H9 (cell line): ENCODE data around the gene CCDC175. TPM values are rescaled to one million over a fixed set of nuclear protein-coding genes. Genes with fewer than 3 reads are reported as not detected.

Experiments
- DNase-seq: peaks from one replicate; pipeline ENCODE4 v3.0.0-alpha.2; 2017
- H2AFZ ChIP-seq: one replicate; pipeline ENCODE4 v1.6.1; 2013; ENCODE audit warnings: mild to moderate bottlenecking, low read length, control low read depth, moderate library complexity
- H2AK5ac ChIP-seq: 2 replicates; pipeline ENCODE4 v1.6.1; 2013; ENCODE audit warnings: low read length, control low read depth, mixed read lengths; ENCODE audit not compliant: insufficient read length
- H2BK120ac ChIP-seq: one replicate; pipeline ENCODE4 v1.6.1; 2013; ENCODE audit warnings: low read depth, mild to moderate bottlenecking, low read length, control low read depth, inconsistent platforms; ENCODE audit not compliant: poor library complexity, severe bottlenecking
- H2BK12ac ChIP-seq: 2 replicates; pipeline ENCODE4 v1.6.1; 2013; ENCODE audit warnings: low read length, control low read depth, mixed read lengths, low read depth; ENCODE audit not compliant: insufficient read length
- H2BK15ac ChIP-seq: 2 replicates; pipeline ENCODE4 v1.6.1; 2013; ENCODE audit warnings: low read depth, low read length, control low read depth
- H2BK20ac ChIP-seq: one replicate; pipeline ENCODE4 v1.6.1; 2013; ENCODE audit warnings: low read depth, mild to moderate bottlenecking, low read length, control low read depth, inconsistent platforms; ENCODE audit not compliant: poor library complexity, severe bottlenecking
- H2BK5ac ChIP-seq: 2 replicates; pipeline ENCODE4 v1.6.1; 2013; ENCODE audit warnings: low read length, control low read depth, mixed read lengths; ENCODE audit not compliant: insufficient read length
- H3K14ac ChIP-seq: 2 replicates; pipeline ENCODE4 v1.6.1; 2013; ENCODE audit warnings: low read length, control low read depth; ENCODE audit not compliant: insufficient read depth
- H3K18ac ChIP-seq: 2 replicates; pipeline ENCODE4 v1.6.1; 2013; ENCODE audit warnings: low read depth, mild to moderate bottlenecking, mixed read lengths, low read length, control low read depth; ENCODE audit not compliant: insufficient read length
- H3K23ac ChIP-seq: 2 replicates; pipeline ENCODE4 v1.6.1; 2013; ENCODE audit warnings: low read length, control low read depth, mixed read lengths, low read depth; ENCODE audit not compliant: insufficient read length
- H3K23me2 ChIP-seq: 2 replicates; pipeline ENCODE4 v1.6.1; 2013; ENCODE audit warnings: low read depth, mild to moderate bottlenecking, mixed read lengths, low read length, control low read depth; ENCODE audit not compliant: insufficient read length, poor library complexity, severe bottlenecking
- H3K27ac ChIP-seq: 2 replicates; pipeline ENCODE4 v1.5.1; 2013; ENCODE audit warnings: low read length, control low read depth, mixed read lengths, low read depth; ENCODE audit not compliant: insufficient read length
- H3K27me3 ChIP-seq: 2 replicates; pipeline ENCODE4 v1.6.1; 2013; ENCODE audit warnings: low read length, control low read depth, inconsistent platforms; ENCODE audit not compliant: insufficient read depth
- H3K4ac ChIP-seq: 2 replicates; pipeline ENCODE4 v1.6.1; 2013; ENCODE audit warnings: low read depth, mild to moderate bottlenecking, control low read depth, inconsistent platforms, low read length, moderate library complexity
- H3K4me1 ChIP-seq: 2 replicates; pipeline ENCODE4 v1.6.1; 2013; ENCODE audit warnings: low read length, control low read depth, inconsistent platforms; ENCODE audit not compliant: insufficient read depth
- H3K4me2 ChIP-seq: 2 replicates; pipeline ENCODE4 v1.6.1; 2013; ENCODE audit warnings: low read length, control low read depth, mixed read lengths; ENCODE audit not compliant: insufficient read length, insufficient read depth
- H3K56ac ChIP-seq: 2 replicates; pipeline ENCODE4 v1.6.1; 2013; ENCODE audit warnings: low read depth, mild to moderate bottlenecking, mixed read lengths, low read length, control low read depth; ENCODE audit not compliant: insufficient read length
- H3K79me1 ChIP-seq: 2 replicates; pipeline ENCODE4 v1.6.1; 2013; ENCODE audit warnings: low read depth, mild to moderate bottlenecking, moderate library complexity, low read length, control low read depth, inconsistent platforms; ENCODE audit not compliant: insufficient read depth, poor library complexity, severe bottlenecking
- H3K79me2 ChIP-seq: 2 replicates; pipeline ENCODE4 v1.6.1; 2013; ENCODE audit warnings: low read length, control low read depth, inconsistent platforms; ENCODE audit not compliant: insufficient read depth
- H3K9ac ChIP-seq: 2 replicates; pipeline ENCODE4 v1.6.1; 2013; ENCODE audit warnings: low read length, control low read depth, mixed read lengths; ENCODE audit not compliant: insufficient read length; ENCODE audit errors: extremely low read depth
- H3K9me3 ChIP-seq: one replicate; pipeline ENCODE4 v1.6.1; 2013; ENCODE audit warnings: low read depth, low read length, inconsistent platforms; ENCODE audit not compliant: control insufficient read depth
- H3T11ph ChIP-seq: one replicate; pipeline ENCODE4 v1.6.1; 2013; ENCODE audit warnings: mild to moderate bottlenecking, low read length, control low read depth, inconsistent platforms
- H4K20me1 ChIP-seq: one replicate; pipeline ENCODE4 v1.6.1; 2013; ENCODE audit not compliant: control insufficient read depth, insufficient read length, insufficient read depth
- H4K5ac ChIP-seq: 2 replicates; pipeline ENCODE4 v1.6.1; 2013; ENCODE audit warnings: low read depth, mild to moderate bottlenecking, mixed read lengths, low read length, control low read depth; ENCODE audit not compliant: insufficient read length
- H4K8ac ChIP-seq: replicated peaks from 2 replicates; pipeline ENCODE4 v1.6.1; 2013; ENCODE audit warnings: low read length, control low read depth, mixed read lengths, low read depth; ENCODE audit not compliant: insufficient read length
- H4K91ac ChIP-seq: 2 replicates; pipeline ENCODE4 v1.6.1; 2013; ENCODE audit warnings: low read depth, mild to moderate bottlenecking, moderate library complexity, mixed read lengths, low read length, control low read depth; ENCODE audit not compliant: insufficient read length
- H3K27ac Mint-ChIP-seq, 3 experiments: 2 replicates in 2 of 3; 3 replicates in 1 of 3; pipeline ENCODE4 v1.8.0; 2020 to 2021; ENCODE audit warnings: mixed read lengths in 3 of 3, mild to moderate bottlenecking in 1 of 3, moderate library complexity in 1 of 3
- H3K27me3 Mint-ChIP-seq: 2 replicates; pipeline ENCODE4 v1.8.0; 2021; ENCODE audit warnings: low read depth, mild to moderate bottlenecking, moderate library complexity, mixed read lengths
- H3K36me3 Mint-ChIP-seq, 3 experiments: 2 replicates in 2 of 3; 3 replicates in 1 of 3; pipeline ENCODE4 v1.8.0; 2020 to 2021; ENCODE audit warnings: low read depth in 3 of 3, mixed read lengths in 3 of 3; ENCODE audit not compliant: insufficient read depth in 1 of 3
- H3K4me1 Mint-ChIP-seq, 2 experiments: 2 replicates each; pipeline ENCODE4 v1.8.0; 2020; ENCODE audit warnings: mixed read lengths in 2 of 2
- H3K4me3 Mint-ChIP-seq, 2 experiments: 2 replicates in 1 of 2; 3 replicates in 1 of 2; pipeline ENCODE4 v1.8.0; 2020 to 2021; ENCODE audit warnings: mild to moderate bottlenecking in 2 of 2, mixed read lengths in 2 of 2, moderate library complexity in 1 of 2
- H3K9me3 Mint-ChIP-seq, 2 experiments: 2 replicates in 1 of 2; 3 replicates in 1 of 2; pipeline ENCODE4 v1.8.0; 2020; ENCODE audit warnings: mild to moderate bottlenecking in 2 of 2, mixed read lengths in 2 of 2, moderate library complexity in 1 of 2
- WGBS: extraction: QIAGEN DNeasy Blood & Tissue Kit; methylation state at CpG from one replicate; pipeline ENCODE4 v1.1.7; 2013; ENCODE audit warnings: missing lambda C conversion rate, low lambda C conversion rate, mixed read lengths; ENCODE audit not compliant: insufficient read length; ENCODE audit errors: extremely low coverage; 5-methylcytosine and 5-hydroxymethylcytosine counted together
- total RNA-seq: library from RNA; stranded (reverse); gene quantifications from 2 replicates; pipeline ENCODE4 v1.2.1, GENCODE V29; 2021
- TF ChIP-seq, protein P1 (sequence below): fragments of 200-600 bp; sonication (generic); conservative IDR thresholded peaks from 3 replicates; pipeline ENCODE4 v1.8.0; 2021; ENCODE audit warnings: antibody characterized with exemption, mild to moderate bottlenecking

Gene CCDC175
- total RNA-seq, 1 experiment from 2014 or later: 0.09 TPM

DNA sequence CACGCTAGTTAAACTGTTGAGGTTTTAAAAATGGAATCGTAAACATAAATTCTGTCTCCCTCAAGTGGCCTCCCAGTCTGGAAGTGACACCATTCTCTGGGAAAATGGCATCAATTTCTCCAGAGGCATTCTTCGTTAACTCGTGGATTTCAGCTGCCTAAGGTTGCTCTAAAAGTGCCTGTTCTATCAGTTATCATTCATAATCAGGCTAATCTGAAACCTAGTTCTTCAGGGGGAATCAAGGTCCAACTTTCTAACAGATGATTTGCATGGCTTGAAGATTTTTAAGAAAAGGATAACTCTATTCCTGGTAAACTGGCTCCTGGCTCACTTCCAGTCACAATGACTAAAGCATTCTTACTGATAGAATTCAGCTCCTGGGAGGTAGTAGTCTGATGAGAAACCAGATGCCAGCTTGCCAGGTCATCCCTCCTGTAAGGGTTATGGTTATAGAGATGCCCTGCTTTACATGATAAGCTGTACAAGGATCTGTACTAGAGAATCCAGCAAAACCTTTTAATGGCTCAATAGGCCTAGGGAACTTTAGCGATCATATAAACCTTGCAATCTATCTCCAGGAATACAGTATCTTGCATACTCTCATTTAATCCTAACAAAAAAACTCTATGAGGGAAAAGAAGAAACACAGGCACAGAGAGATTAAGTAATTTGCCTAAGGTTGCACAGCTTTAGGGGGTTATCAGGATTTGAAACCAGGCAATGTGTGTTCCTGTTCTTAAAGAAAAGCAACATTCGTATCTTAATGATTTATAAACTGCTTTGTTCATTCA is 93.9 kb downstream of the CCDC175 start:
- Histone ChIP-seq H3K4ac (no peak overlapping the region), H4K5ac (no peak overlapping the region), H4K20me1 (no peaks in the 10 kb centered on the region), H3K23ac (no peak overlapping the region), H2BK12ac (no peak overlapping the region), H4K91ac (no peak overlapping the region), H2AK5ac (no peak overlapping the region), H4K8ac (no peak overlapping the region), H3K27ac (no peak overlapping the region), H3K9me3 (no peaks in the 10 kb centered on the region), H2BK5ac (no peak overlapping the region), H3K23me2 (peaks cover 4% of the 10 kb centered on the region), H2AFZ (no peak overlapping the region), H3K9ac (peak overlapping the region; percentile 63), H2BK120ac (no peak overlapping the region), H2BK15ac (no peak overlapping the region), H3K27me3 (no peaks in the 10 kb centered on the region; the same call in 1 of the 2 replicates), H3K4me2 (peak overlapping the region; percentile 88), H3K4me1 (no peaks in the 10 kb centered on the region), H3T11ph (no peak overlapping the region), H3K56ac (no peak overlapping the region), H2BK20ac (no peak overlapping the region), H3K79me1 (no peaks in the 10 kb centered on the region), H3K79me2 (peaks cover 2% of the 10 kb centered on the region; the same call in 1 of the 2 replicates), H3K18ac (no peak overlapping the region), H3K14ac (no peak overlapping the region)
- TF ChIP-seq, protein P1, sequence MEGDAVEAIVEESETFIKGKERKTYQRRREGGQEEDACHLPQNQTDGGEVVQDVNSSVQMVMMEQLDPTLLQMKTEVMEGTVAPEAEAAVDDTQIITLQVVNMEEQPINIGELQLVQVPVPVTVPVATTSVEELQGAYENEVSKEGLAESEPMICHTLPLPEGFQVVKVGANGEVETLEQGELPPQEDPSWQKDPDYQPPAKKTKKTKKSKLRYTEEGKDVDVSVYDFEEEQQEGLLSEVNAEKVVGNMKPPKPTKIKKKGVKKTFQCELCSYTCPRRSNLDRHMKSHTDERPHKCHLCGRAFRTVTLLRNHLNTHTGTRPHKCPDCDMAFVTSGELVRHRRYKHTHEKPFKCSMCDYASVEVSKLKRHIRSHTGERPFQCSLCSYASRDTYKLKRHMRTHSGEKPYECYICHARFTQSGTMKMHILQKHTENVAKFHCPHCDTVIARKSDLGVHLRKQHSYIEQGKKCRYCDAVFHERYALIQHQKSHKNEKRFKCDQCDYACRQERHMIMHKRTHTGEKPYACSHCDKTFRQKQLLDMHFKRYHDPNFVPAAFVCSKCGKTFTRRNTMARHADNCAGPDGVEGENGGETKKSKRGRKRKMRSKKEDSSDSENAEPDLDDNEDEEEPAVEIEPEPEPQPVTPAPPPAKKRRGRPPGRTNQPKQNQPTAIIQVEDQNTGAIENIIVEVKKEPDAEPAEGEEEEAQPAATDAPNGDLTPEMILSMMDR: no peak
- peaks cover 18 to 20% of the 10 kb centered on the region in 2 experiments for H3K4me1 Mint-ChIP-seq
- H3K36me3 Mint-ChIP-seq: peaks cover 8 to 14% (median 10%) of the 10 kb centered on the region in 3 experiments; a peak in 6 of 7 replicates
- H3K4me3 Mint-ChIP-seq: peak overlapping the region; percentile 83 to 97
- no CpG with 5 or more reads among the region's 6 CpGs for WGBS
- no peaks in the 10 kb centered on the region for H3K9me3 Mint-ChIP-seq
- H3K27me3 Mint-ChIP-seq: no peaks in the 10 kb centered on the region
- DNase-seq: no peak
- H3K27ac Mint-ChIP-seq: no peak overlapping the region; a peak in 1 of 7 replicates
